Stomach (tissue), 4 donors: ENCODE measurements around the gene MBP.

ENCODE experiments used
- EP300 ChIP-seq: sonication (generic); formaldehyde crosslinking; IDR thresholded peaks from one replicate; pipeline ENCODE4 v1.6.1; 2017; ENCODE audit warnings: antibody characterized with exemption
- POLR2A ChIP-seq, 4 donors: fragments of 450-650 bp; IDR thresholded peaks; one replicate each; pipeline ENCODE4 v1.6.1; 2016; ENCODE audit warnings: antibody characterized with exemption in 4 of 4, control low read depth in 2 of 4, mild to moderate bottlenecking in 1 of 4, moderate library complexity in 1 of 4
- POLR2AphosphoS5 ChIP-seq, 3 donors: sonication (generic); formaldehyde crosslinking; IDR thresholded peaks; one replicate each; pipeline ENCODE4 v1.6.1; 2016; ENCODE audit warnings: antibody characterized with exemption in 3 of 3
- TF ChIP-seq, protein P1 (sequence below), 7 experiments: fragments of 450-650 bp in 4 of 7; fragments of 200-600 bp in 3 of 7; sonication (generic) in 3 of 7; IDR thresholded peaks; one replicate each; pipeline ENCODE4 v1.5.1; 2016 to 2019; ENCODE audit warnings: antibody characterized with exemption in 7 of 7, control low read depth in 2 of 7, mild to moderate bottlenecking in 1 of 7

- no peak for TF ChIP-seq POLR2A (IDR thresholded peaks at IDR 0.05)
- TF ChIP-seq EP300 = no peak
- peak in 2 of 3 donors; percentile 22 to 69 for TF ChIP-seq POLR2AphosphoS5 (IDR thresholded peaks at IDR 0.05)
- TF ChIP-seq, protein P1, sequence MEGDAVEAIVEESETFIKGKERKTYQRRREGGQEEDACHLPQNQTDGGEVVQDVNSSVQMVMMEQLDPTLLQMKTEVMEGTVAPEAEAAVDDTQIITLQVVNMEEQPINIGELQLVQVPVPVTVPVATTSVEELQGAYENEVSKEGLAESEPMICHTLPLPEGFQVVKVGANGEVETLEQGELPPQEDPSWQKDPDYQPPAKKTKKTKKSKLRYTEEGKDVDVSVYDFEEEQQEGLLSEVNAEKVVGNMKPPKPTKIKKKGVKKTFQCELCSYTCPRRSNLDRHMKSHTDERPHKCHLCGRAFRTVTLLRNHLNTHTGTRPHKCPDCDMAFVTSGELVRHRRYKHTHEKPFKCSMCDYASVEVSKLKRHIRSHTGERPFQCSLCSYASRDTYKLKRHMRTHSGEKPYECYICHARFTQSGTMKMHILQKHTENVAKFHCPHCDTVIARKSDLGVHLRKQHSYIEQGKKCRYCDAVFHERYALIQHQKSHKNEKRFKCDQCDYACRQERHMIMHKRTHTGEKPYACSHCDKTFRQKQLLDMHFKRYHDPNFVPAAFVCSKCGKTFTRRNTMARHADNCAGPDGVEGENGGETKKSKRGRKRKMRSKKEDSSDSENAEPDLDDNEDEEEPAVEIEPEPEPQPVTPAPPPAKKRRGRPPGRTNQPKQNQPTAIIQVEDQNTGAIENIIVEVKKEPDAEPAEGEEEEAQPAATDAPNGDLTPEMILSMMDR (IDR thresholded peaks at IDR 0.05) = no peak
Observed at GRCh38 chr18:77101410-77102258, 30.9 kb downstream of the MBP start.
